Measurements from ENCODE around the gene METTL25. TPM values are rescaled to one million over a fixed set of nuclear protein-coding genes. Genes with fewer than 3 reads are reported as not detected.
A peak's percentile ranks its signal among the peaks of the same experiment; 100 is the strongest.

METTL25 gene
- total RNA-seq, 1 donor from 2014 or later = 10.4 TPM

GRCh38 chr12:82468563-82468962 is 110.2 kb downstream of the METTL25 start:
- no peak for DNase-seq (ENCODE audit: low read depth, low spot score)

DNA sequence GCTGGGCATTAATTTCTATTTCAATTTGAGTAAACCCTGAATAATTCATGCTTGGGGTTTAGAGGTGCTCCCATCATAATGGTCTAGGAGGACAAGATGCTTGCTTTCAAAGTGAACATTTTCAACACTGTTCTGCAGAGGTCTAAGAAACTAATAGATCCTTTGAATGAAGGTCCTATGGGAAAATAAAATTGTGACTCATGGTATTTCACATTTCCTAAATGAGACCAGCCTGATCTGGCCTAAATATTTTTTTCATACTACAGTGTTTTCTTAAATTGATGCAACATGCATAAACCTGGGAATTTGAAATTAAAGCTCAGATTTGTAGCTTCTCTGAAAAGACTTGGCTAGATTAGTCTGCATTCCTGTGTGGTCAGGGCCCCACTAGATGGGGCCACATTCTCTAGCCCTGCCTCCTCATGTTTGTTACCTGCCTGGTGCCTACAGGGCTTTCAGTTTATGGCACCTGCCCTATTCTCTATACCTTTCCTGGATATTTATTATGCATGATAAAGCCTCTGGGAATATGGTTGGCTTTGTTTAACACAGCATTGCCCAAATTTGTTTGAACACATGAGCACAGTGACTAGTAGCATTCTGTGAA is 112.7 kb downstream of the METTL25 start:
- no peak for DNase-seq (ENCODE audit: low read depth, low spot score)

DNA sequence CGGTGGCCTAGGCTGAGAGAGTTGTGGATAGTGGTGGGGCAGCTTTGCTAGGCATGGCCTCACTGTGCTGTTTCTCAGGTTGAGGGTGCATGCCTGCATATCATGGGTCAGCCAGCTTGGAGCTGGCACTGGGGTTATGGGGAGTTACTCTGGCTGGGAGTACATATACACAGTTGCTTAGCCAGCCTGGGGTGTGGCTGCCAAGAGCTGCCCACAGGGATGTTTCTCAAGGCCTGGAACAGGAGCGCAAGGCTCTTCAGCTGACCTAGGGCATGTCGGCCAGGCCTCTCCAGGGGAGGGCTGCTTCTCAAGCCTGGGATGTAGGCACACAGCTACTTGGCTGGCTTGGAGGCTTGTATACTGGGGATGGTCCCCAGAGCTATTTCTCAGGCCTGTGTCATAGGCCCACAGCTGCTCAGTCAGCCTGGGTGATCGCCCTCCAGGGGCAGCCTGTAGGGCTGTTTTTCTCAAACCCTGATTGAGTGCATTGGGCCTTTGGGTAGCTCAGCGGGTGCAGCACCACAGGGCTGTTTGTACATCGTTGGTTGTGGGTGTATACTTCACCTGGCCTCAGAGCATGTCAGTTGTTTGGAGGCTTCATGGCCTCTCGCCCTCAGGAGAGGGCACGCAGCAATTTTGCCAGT is 114.9 kb downstream of the METTL25 start:
- no peak for DNase-seq (ENCODE audit: low read depth, low spot score)

DNA sequence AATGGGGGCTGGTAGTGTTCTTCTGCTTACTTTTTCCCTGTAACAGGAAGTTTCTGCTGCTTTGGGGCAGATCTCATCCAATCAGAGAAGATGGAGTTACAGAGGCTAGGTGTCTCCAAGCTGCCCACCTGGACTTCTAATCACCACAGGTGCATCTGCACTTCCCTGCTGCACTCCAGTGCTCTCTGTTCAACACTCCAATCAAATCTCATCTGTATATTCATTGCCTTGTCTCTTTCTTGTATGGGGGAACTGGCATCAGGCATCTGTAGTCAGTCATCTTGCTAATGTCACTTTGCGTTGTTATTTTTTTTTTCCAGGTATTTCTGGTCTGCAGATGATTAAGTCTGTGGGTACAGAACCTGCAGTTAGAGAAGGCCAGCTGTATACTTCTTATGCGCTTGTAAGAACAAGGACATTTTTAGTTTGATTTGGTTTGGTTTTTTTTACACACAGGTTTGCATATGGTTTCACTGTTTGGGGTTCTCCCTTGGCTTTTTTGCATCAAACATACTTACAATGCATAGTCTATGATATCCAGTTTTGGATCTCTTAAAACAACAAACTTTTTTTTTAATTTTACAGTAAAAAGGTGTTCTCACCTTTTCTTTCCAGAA is 116.0 kb downstream of the METTL25 start:
- no peak for DNase-seq (ENCODE audit: low read depth, low spot score)

- peak; percentile 64 for DNase-seq (ENCODE audit: low read depth, low spot score)
These were observed 116.5 kb downstream of the METTL25 start for GRCh38 chr12:82474798-82475184.

- no peak for DNase-seq (ENCODE audit: low read depth, low spot score)
These were observed 116.9 kb downstream of the METTL25 start for GRCh38 chr12:82475211-82475610.

GRCh38 chr12:82476511-82476910 is 118.2 kb downstream of the METTL25 start:
- no peak for DNase-seq (ENCODE audit: low read depth, low spot score)

DNA sequence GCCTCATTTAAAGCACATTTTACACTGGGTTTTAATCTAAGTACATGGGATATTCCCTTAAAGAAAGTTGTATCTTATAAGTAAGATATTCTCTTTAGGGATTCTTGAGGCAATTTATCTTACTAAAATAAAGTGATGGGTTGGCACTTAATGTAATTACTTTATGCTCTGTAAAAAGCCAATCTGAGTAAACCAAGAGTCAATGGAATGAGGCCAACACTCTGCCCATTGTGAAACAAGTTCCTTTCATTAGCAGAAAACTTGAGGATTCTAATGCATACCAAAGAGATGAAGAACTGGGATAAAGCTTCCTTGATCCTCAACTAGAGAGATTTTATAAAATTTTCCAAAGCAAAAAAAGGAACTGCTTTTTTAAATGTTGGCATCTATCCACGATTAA is 121.2 kb downstream of the METTL25 start:
- DNase-seq (ENCODE audit: low read depth, low spot score) = peak; percentile 30

- no peak for DNase-seq (ENCODE audit: low read depth, low spot score)
These were observed 122.3 kb downstream of the METTL25 start for GRCh38 chr12:82480606-82481005.

- no peak for DNase-seq (ENCODE audit: low read depth, low spot score)
These were observed 123.6 kb downstream of the METTL25 start for GRCh38 chr12:82481954-82482353.

DNA sequence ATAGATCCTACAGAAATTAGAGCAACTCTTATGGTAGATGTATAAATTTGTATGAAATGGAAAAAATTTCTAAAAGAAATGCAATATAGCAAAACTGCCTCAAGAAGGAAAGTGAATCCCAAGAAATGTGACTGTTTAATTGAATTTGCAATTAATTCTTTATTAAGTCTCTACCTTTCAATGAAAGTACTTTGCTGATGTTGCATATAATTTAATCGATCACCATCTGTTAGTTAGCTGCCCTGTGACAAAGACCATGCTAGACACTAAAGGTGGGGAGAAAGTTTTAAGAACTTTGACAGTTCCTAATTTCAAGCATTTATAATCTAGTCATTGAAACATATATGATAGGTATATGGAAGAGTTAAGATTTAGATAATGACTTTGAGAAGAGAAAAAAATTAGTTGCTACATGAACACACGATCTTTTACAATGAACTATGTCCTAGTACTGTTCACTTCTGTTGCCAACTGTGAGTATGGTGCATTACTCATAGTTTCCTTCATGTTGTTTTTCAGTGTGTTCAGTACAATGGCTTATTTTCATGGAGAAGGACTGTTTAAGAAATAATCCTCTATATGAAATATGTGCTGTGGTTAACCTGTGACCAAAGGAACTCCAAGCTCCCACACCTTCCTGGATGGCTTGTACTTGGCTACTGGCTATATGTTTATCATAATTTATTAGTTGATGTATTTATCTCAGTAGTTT is 128.4 kb downstream of the METTL25 start:
- DNase-seq (ENCODE audit: low read depth, low spot score) = peak; percentile 75

DNA sequence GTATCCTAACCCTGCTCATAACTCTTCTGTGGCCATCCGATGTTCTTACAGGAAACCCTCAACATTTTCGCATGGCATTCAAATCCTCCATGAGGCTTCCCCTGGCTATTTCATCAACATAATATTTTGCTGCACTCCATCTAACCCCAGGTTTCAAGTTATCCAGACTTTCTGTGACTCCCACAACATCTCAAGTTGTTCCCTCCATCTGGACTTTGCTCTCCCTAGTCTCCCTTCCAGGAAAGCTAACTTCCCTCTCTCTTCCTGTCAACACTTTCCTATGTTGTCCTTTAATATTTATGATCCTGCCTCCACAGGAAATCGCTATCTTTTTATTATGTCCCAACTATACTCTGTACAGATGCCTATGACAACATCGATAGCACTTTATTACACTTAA is 146.1 kb downstream of the METTL25 start:
- DNase-seq (ENCODE audit: low read depth, low spot score) = no peak

DNA sequence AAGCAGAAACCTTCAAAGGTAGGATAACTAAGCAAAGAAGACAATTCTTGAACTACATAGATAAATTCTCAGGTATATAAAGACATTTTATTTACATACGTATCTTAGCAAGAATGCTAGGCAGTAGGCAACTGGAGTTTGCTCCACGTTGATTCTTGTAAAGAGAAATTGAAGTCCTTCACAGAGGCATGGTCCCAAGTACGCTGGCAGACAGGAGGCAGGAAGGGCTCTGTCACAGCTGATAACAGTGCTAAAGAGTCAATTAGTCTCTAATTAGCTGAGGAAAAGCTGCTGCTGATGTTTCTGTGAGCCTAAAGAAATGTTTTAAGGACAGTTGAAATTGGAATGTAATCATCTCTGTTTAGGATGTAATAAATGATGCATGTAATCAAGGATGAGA is 146.8 kb downstream of the METTL25 start:
- no peak for DNase-seq (ENCODE audit: low read depth, low spot score)

GRCh38 chr12:82507686-82508085 is 149.4 kb downstream of the METTL25 start:
- DNase-seq (ENCODE audit: low read depth, low spot score) = no peak

DNA sequence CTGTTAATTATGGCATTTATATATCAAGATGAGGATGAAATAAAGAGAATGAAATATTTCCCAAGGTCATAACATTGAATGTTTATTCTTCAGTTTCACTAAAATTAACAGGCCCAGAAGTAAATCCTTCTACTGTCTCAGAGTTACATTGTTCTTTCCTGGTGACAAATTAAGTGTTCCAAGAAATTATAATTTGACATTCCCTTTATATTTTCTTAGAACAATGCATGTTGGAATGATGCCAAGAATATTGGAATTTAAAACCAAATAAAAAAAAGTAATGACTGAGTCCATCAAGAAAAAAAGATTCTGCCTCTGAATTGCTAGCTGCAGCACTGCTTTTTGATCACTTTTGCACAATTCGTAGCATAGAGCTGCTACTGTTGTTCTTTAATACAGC is 152.1 kb downstream of the METTL25 start:
- DNase-seq (ENCODE audit: low read depth, low spot score) = no peak

- no peak for DNase-seq (ENCODE audit: low read depth, low spot score)
These were observed 156.6 kb downstream of the METTL25 start for GRCh38 chr12:82514880-82515279.

- DNase-seq (ENCODE audit: low read depth, low spot score) = no peak
These were observed 157.3 kb downstream of the METTL25 start for GRCh38 chr12:82515652-82516051.

DNA sequence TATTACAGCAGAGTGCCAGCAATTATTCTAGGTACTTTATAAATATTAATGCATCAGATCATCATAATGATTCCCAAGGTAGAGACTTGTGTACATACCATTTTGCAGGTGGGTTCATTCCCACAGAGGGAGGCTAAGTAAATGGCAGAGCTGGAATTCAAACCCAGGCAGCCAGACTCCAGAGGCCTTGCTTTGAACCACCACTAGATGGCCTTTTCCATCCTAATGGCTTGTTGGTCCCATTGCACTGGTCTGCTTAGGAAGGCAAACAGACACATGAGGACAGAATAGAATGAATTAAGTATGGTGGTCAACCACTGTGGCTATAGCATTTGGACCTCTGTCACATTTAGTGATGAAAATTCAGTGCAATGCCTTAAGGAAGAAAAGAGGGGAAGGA is 158.7 kb downstream of the METTL25 start:
- no peak for DNase-seq (ENCODE audit: low read depth, low spot score)

- DNase-seq (ENCODE audit: low read depth, low spot score) = no peak
These were observed 159.5 kb downstream of the METTL25 start for GRCh38 chr12:82517808-82518207.

DNA sequence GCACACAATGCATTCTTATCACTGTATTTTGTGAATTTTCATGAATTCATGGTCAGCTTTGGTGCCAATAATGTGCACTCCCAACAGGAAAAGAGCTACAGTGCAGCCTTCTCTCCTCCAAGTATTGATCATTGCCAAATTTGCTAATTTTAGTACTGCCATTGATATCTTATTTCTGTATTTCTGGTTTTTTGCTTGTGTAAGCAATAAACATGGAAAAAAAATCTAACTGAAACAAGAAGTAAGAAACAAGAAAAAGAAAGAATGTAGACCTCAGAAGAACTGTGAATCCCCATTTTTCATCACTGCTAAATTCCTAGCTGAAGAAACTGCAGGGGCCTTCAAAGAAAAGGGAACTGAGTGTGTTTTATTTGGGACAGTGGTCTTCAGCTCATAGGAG is 161.2 kb downstream of the METTL25 start:
- DNase-seq (ENCODE audit: low read depth, low spot score) = no peak

- DNase-seq (ENCODE audit: low read depth, low spot score) = no peak
These were observed 164.0 kb downstream of the METTL25 start for GRCh38 chr12:82522285-82522684.

- no peak for DNase-seq (ENCODE audit: low read depth, low spot score)
These were observed 164.4 kb downstream of the METTL25 start for GRCh38 chr12:82522762-82523161.

All from pulmonary artery endothelial cell (primary cell).